NB4 (cell line): ENCODE results near the gene LPAR5.
A peak's percentile ranks its signal among the peaks of the same experiment; 100 is the strongest.

Experiments used
- DNase-seq: peaks from one replicate; pipeline ENCODE4 v3.0.0; 2010; ENCODE audit warnings: low read depth
- H3K4me3 ChIP-seq: one replicate; pipeline ENCODE4 v1.5.1; 2011; ENCODE audit warnings: mild to moderate bottlenecking, low read depth, low read length, moderate library complexity
- MAX ChIP-seq: IDR thresholded peaks from 2 replicates; pipeline ENCODE4 v1.6.1; 2011; ENCODE audit warnings: low read depth, low read length
- MYC ChIP-seq: IDR thresholded peaks from 2 replicates; pipeline ENCODE4 v1.6.1; 2011; ENCODE audit warnings: low read depth, low read length
- POLR2A ChIP-seq: IDR thresholded peaks from 2 replicates; pipeline ENCODE4 v1.6.1; 2011; ENCODE audit warnings: mild to moderate bottlenecking; ENCODE audit not compliant: insufficient read length; ENCODE audit errors: extremely low read depth
- TF ChIP-seq, protein P1 (sequence below): IDR thresholded peaks from one replicate; pipeline ENCODE4 v1.5.1; 2012; ENCODE audit warnings: low read depth, low read length

The LPAR5 gene

GRCh38 chr12:6664902-6665301 is 29.1 kb upstream of the LPAR5 start:
- peak; percentile 83 for DNase-seq
- TF ChIP-seq POLR2A (no peak), MYC (no peak), MAX (0 out of 2 replicates have a peak, but pooled peaks have one; percentile 13)
- H3K4me3 ChIP-seq: no peak overlapping the region

DNA sequence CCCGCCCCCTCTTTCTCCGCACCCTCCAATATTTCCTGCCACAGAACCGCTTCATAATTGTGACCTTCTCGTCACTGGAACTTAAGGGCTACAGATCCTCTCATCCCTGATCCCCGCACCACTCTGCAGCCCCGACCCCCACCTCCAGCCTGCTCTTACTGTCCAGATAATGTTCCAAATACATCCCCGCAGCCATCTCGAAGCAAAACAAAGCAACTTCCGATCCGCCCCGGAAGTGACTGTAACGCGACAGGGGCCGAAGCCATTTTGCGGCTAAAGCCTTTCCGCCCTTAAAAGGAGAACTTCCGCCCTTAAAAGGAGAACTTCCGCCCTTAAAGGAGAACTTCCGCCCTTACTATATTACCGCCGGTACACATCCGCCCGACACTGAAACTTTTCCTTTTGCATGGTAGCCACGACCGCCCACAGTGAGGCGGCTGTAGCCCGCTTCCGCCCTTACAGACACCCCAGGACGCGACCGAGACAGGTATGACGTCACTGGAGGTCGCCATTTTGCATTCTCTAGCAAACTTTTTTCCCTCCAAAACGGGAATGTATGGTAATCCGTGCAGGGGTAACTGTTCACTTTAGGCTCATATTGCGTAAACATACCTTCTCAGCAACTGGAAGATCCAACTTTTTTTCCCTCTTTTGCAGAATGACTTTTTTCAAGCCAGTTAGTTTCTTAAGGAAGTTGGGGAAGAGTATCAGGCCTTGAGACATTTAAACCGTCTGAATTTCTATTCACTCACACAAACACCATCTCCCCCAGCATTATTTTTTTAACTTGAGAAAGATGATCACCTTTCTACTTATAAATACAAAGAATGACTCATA is 27.4 kb upstream of the LPAR5 start, which contains the start of gene ING4:
Gene ING4 (minus strand): TSS at position 214 of the 837 bp plus-strand sequence. CDS start 18 bp downstream, at position 196.
- H3K4me3 ChIP-seq: peak within 1 kb of the TSS; percentile 95
- TF ChIP-seq POLR2A: no peak
- TF ChIP-seq, protein P1, sequence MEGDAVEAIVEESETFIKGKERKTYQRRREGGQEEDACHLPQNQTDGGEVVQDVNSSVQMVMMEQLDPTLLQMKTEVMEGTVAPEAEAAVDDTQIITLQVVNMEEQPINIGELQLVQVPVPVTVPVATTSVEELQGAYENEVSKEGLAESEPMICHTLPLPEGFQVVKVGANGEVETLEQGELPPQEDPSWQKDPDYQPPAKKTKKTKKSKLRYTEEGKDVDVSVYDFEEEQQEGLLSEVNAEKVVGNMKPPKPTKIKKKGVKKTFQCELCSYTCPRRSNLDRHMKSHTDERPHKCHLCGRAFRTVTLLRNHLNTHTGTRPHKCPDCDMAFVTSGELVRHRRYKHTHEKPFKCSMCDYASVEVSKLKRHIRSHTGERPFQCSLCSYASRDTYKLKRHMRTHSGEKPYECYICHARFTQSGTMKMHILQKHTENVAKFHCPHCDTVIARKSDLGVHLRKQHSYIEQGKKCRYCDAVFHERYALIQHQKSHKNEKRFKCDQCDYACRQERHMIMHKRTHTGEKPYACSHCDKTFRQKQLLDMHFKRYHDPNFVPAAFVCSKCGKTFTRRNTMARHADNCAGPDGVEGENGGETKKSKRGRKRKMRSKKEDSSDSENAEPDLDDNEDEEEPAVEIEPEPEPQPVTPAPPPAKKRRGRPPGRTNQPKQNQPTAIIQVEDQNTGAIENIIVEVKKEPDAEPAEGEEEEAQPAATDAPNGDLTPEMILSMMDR: no peak
- TF ChIP-seq MYC: peak; percentile 46; the same call in 1 of the 2 replicates
- TF ChIP-seq MAX: peak; percentile 38; the same call in 1 of the 2 replicates
- DNase-seq: peak; percentile 99

- peak overlapping the region; percentile 95 for H3K4me3 ChIP-seq
- DNase-seq: no peak
- TF ChIP-seq, protein P1: no peak
- TF ChIP-seq MAX (no peak), MYC (no peak), POLR2A (no peak)
Measured at GRCh38 chr12:6662602-6662905, 26.8 kb upstream of the LPAR5 start.

DNA sequence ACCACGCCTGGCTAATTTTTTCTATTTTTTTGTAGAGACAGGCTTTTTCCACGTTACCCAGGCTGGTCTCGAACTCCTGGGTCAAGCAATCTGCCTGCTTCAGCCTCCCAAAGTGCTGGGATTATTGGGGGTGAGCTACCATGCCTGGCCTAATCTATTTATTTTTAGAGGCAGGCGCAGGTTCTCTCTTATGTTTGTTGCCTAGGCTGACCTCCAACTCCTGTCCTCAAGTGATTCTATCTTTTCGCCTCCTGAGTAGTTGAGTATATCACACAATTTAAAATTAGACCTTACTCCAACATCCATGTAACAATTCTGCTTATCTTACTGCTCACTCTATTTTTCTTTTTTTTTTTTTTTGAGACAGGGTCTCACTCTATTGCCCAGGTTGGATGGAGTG is 18.2 kb upstream of the LPAR5 start:
- H3K4me3 ChIP-seq: no peak overlapping the region
- no peak for TF ChIP-seq MYC
- TF ChIP-seq, protein P1: no peak
- no peak for TF ChIP-seq MAX
- TF ChIP-seq POLR2A: no peak
- no peak for DNase-seq

DNA sequence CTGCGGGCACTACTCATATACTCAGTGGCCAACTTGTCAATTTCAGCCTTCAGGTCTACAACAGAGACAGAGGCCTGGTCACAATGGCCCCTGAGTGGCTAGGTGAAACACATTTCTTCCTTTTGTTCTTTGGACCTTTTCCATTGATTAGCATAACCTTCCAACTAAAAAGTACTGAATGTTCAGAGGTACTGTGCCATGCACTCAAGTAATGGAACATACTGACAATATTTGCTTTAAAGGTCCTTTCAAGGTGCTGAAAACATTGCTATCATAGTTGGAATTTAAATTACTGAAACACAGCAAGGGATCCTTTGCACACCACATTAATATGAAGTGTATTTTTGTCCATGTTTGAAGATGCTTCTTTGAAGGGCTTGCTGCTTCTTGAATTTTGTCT is 17.6 kb upstream of the LPAR5 start:
- no peak overlapping the region for H3K4me3 ChIP-seq
- TF ChIP-seq, protein P1: no peak
- TF ChIP-seq MYC (no peak), POLR2A (no peak), MAX (no peak)
- DNase-seq: no peak

GRCh38 chr12:6652391-6652790 is 16.6 kb upstream of the LPAR5 start:
- TF ChIP-seq POLR2A (no peak), MYC (no peak), MAX (no peak)
- TF ChIP-seq, protein P1: no peak
- DNase-seq: no peak
- H3K4me3 ChIP-seq: no peak overlapping the region
